Stimulated activated CD4-positive, alpha-beta T cell treated with anti-CD3 and anti-CD28 coated beads, TNF-alpha, amount 100 ng/mL, for 4 hours (primary cell): ENCODE results near the gene RNU6-9.

Source experiments
- DNase-seq, 3 experiments: peaks; one replicate each; pipeline ENCODE4 v3.0.0-alpha.2; 2020; ENCODE audit warnings: low read depth in 3 of 3

RNU6-9 gene

DNA sequence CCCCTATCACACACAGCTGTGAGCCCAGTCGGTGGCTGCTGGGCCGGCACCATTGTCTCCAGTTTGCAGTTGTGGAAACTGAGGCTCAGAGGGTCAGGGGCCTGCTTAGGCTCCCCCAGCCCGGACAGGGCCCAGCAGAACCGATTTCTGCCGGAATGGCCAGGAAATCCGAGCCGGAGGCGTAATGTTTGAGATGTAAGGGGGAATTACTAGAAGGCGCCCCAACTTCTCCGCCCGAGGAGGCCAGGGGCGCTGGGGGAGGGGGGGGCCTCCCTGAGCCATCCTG is 24.8 kb downstream of the RNU6-9 start:
- no peak for DNase-seq

DNA sequence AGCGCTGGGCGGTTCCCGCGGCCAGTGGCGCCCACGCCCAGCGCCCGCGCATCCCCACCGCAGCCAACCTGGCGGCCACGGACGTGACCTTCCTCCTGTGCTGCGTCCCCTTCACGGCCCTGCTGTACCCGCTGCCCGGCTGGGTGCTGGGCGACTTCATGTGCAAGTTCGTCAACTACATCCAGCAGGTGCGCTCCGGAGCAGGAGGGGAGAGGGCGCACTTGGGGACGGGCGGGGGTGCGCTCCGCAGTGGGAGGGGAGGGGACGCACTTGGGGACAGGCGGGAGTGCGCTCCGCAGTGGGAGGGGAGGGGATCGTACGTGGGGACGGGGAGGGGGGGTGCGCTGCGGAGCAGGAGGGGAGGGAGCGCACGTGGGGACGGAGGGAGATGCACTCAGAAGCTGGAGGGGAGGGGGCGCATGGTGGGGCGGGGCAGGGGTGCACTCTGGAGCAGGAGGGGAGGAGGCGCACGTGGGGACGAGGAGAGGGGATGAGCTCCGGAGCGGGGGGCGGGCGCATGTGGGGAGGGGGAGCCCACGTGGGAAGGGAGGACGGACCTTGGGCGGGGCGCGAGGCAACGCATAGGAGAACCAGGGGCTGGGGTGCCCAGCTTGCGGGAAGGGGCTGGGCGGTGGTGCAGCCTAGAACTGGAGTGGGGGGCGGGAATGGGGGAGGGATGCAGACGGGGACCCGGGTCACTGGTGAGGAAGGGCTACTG is 25.4 kb downstream of the RNU6-9 start:
- no peak for DNase-seq

DNA sequence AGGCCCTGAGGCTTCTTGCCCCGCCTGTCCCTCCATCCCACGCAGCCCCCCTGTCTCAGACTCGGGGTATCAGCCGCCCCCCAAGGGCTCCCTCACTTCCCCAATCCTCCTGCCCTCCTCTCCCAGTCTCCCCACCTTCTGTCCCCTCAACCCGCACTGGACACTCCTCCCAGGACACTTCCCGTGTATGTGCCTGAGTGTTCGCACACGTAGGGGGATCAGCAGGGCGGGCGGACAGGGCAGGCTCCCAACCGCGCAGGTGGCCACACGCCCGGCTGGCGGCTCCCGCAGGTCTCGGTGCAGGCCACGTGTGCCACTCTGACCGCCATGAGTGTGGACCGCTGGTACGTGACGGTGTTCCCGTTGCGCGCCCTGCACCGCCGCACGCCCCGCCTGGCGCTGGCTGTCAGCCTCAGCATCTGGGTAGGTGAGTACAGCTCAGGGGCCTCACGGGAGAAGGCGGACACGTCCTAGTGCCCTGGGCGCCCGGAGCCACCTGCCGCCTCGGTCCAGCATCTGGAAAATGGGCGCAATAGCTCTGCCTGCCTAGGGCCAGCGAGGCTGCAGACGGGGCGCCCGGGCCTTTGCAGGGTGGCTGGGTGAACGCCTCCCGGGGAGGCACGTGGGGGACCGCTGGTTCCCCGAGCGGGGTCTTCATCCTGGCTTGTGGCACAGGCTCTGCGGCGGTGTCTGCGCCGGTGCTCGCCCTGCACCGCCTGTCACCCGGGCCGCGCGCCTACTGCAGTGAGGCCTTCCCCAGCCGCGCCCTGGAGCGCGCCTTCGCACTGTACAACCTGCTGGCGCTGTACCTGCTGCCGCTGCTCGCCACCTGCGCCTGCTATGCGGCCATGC is 26.1 kb downstream of the RNU6-9 start:
- DNase-seq, result no peak

DNA sequence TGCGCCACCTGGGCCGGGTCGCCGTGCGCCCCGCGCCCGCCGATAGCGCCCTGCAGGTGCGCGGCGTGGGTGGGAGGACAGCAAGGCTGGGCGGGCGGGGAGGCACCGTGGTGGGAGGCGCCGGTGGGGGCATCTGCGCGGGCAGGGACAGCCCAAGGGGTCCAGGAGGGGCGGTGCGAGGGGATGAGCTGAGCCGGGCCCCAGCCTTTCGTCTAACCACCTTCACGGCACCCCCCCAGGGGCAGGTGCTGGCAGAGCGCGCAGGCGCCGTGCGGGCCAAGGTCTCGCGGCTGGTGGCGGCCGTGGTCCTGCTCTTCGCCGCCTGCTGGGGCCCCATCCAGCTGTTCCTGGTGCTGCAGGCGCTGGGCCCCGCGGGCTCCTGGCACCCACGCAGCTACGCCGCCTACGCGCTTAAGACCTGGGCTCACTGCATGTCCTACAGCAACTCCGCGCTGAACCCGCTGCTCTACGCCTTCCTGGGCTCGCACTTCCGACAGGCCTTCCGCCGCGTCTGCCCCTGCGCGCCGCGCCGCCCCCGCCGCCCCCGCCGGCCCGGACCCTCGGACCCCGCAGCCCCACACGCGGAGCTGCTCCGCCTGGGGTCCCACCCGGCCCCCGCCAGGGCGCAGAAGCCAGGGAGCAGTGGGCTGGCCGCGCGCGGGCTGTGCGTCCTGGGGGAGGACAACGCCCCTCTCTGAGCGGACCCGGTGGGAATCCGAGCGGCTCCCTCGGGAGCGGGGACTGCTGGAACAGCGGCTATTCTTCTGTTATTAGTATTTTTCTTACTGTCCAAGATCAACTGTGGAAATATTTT is 27.0 kb downstream of the RNU6-9 start:
- DNase-seq, result no peak

DNA sequence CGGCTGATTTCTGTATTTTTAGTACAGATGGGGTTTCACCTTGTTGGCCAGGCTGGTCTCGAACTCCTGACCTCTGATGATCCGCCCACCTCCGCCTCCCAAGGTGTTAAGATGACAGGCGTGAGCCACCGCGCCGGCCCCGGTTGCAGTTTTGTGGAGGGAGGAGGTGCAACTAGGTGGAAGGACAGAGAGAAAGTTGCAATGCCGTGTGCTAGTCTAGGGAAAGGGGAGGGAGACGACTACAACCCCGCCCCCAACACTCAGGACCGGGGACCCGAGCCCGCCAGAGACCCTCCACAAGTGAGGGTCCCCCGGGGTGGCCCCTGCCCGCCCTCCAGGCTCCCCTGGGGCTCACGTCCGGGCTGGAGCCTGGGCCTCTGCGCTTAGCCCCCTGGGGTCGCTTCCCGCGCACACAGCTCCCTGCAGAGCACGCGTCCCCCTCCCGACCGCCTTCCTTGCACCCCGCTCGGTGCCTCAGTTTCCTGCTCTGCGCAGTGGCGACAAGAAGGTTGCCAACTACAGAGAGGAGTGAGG is 31.3 kb downstream of the RNU6-9 start:
- no peak for DNase-seq

DNA sequence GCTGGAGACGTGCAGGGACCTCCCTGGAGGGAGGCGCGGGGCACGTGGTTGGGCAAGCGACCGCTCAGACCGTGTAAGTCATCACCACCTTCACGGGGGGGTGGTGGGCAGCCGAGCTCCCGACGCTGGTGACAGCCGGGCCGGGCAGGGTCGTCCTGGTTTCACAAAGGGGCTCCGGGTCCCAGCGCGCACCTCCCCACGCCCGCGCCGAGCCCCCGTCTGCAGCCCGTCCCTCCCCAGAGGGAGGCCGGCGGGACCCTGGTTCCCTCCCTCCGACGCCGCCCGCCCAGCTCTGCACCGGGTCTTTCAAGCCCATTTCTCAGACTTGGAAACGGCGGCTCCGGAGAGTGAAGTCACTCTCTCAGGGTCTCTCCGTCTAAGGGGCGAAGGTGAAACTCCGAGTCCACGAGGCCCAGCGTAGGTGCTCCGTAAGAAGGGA is 31.8 kb downstream of the RNU6-9 start:
- DNase-seq, result no peak

DNA sequence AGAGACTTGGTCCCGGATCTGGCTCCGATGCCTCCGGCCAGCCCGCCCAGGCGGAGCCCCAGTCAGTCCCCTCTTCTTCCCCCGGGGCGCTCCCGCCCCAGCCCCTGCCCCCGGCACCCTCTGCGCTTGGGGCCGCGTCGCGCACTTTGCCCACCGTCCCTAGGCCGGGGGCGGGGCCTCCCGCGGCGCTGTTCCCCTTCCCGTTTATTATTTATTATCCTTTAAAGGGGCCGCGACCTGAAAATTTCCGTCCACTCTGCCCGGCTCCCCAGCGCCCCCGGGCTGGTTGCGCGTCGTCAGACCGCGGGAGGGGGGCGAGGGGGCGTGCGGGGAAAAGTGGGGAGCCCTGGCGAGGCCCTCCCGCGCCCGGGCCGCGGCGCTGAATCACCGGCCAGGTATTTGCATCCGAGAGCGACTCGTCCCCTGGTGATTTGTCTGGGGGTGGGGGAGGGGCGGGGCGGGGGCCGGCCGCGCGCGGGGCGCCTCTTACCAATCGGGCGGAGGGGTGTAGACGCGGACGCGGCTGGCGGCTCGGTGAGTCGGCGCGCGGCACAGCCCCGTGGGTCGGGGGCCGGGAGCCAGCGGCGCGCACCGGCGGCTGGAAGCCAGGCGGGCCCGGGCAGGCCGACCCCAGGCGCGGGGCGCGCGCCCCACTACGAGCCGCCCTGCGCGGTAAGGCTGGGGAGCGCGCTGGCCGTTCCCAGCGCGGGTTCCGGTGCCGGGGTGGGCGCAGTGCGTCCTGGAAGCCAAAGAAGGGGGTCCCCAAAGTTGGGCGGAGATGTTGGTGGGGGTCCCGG is 32.4 kb downstream of the RNU6-9 start, which contains the start of gene ARID3A:
ARID3A (plus strand) TSS at position 510 of the 797 bp plus-strand sequence. CDS start 3,494 bp downstream, outside the sequence.
- peak in 2 of 3 experiments; percentile 58 to 63 for DNase-seq

DNA sequence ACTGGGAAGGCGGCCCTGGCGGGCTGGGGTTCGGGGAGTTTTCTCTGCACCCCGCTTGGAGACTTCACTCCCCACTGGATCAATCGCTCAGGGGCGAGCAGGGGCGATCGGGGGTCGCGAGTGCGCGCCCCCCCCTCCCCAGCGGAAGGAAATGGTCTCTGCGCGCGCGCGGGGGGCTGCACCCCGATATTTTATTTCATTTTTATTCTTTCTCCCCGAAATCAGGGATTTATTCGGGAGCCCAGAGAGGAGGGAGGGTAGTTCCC is 33.0 kb downstream of the RNU6-9 start:
- no peak for DNase-seq

DNA sequence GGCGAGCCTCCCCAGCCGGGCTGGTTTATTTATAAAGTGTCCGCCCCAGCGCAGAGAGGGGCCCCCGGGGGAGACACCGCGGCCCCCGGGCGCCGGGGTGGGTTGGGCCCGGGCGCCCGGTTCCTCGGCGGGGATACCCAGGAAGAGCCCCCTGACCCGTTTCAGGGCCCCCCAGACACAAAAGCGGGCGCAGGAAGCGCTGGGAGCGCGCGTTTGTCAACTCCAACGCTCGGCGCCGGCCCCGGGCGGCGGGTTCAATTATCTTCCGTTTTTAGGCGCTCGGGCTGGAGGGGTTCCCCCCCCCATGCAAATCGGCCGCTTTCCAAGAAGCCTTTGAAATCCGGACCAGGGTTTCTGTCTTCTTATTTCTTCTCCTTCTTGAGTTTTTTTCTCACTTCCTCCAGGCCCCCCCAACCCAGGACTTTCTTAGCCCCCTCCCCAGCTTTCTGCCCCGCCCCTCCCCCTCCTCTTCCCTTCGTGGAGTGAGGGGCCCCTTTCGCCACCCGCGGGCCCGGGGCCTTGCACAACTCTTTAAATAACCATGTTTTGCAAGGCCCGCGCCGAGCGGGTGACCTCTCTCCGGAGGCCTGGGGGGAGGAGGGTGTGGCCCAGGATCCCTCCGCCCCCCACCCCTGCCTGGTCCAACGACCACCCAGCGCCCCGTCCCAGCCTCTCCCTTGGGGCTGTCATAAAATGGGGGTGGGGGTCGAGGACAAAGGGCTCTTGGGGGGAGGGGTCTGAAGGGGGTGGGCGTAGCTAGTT is 33.5 kb downstream of the RNU6-9 start:
- no peak for DNase-seq

DNA sequence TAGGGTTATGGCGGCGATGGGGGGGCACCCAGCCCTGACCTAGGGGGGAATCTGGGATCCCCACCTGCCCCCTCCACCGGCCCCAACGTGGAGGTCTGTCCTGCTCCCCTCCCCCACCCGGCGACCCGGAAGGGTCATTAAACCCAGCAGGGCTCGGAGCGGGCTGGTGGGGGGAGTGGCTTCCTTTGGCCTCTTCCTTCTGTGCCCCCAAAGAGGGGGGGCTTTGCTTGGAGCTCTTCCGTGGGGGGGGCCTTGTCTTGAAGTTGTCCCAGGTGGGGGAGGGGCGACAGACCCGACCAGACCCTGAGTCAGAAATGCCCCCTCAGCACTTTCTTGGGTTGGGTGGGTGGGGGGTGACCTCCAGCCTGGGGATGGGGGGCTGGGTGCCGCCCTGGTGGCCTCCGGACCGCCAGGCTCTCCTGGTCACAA is 34.1 kb downstream of the RNU6-9 start:
- no peak for DNase-seq

DNA sequence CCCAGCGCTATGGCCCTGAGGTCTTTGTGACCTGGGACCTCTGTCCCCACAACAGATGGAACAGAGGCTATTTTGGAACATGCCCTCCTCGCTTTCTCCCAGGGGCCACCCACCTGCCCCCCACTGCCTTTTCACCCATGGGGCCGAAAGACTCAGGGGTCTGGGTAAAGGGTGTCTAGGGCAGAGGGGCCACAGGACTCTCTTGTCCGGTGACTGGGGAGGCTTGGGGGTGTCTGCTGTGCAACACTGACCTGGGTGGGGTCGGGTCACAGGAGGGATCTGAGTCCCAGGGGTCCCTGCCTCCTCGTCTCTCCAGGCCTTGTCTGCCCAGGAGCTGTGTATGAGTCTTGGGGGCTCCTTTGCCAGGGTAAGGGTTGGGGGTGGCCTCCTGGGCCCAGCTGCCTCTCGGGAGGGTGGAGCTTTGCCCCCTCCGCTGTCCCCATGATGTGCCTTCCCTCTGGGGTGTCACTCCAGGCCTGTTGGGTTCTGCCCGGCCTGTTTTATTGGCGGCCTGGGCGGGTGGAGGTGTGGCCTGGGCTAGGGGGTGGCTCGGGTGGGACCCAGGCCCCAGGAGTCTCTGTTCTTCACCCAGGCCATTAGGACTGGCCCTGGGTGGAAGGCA is 34.6 kb downstream of the RNU6-9 start:
- DNase-seq, result no peak

DNA sequence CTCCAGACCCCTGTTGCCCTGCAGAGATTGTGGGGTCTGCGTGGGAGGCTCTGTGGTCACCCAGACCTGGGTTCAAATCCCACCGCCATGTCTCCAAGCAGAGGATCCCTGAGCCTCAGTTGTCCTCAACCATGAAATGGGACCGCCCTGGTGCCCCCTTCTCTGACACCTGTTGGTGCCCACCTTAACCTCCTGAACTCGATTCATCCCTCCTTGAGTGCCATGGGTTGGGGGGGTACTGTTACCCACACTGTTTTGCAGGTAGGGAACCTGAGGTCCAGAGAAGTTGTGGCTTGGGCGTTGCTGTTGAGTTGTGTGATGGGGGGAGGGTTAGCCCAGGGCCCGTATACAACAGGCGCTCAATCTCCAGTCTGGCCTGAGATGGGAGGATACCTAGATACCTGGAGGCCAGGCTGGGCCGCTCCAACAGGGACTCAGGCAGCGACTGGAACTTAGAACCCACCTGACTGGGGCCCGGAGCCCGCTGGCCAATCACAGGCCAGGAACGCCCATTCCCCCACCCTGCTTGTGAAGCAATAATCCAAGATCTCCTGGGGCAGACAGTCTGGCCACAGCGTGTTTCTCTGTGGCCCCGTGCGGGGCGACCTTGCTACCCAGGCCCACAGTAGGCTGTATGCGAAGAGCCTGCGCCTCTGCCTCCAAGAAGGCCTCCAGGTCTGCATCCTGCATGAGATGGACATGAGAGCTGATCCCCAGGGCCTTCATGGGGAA is 35.4 kb downstream of the RNU6-9 start:
- DNase-seq, result no peak

DNA sequence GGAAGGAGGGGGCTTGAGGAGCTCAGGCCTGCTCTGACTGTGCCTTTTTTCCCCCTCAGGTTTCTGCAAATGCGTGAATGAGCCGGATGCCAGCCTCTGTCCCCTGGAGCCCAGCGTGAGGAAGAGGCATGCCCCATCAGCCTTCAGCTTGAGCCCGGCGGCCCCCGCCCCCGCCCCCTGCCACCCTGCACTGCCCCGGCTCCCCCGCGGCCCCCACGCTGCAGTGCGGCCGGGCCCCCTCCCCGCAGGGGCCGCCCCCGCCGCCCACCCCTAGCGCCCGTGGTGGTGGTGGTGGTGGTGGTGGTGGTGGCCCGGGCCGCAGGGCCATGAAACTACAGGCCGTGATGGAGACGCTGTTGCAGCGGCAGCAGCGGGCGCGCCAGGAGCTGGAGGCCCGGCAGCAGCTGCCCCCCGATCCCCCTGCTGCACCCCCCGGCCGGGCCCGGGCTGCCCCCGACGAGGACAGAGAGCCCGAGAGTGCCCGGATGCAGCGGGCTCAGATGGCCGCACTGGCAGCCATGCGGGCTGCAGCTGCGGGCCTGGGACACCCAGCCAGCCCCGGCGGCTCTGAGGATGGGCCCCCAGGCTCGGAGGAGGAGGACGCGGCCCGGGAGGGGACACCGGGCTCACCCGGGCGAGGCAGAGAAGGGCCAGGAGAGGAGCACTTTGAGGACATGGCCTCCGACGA is 36.1 kb downstream of the RNU6-9 start:
- DNase-seq, result no peak

DNA sequence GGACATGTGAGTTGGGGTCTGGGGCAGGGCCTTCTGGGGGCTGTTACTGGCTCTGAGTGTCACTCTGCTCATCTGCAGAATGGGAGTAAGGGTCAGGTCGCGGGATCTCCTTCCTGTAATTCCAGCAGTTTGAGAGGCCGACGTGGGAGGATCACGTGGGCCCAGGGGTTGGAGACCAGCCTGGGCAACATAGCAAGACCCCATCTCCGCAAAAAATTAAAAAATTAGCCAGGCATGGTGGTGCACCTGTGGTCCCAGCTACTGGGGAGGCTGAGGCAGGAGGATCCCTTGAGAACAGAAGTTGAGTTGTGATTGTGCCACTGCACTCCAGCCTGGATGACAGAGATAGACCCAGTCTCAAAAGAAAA is 36.6 kb downstream of the RNU6-9 start:
- DNase-seq, result no peak

DNA sequence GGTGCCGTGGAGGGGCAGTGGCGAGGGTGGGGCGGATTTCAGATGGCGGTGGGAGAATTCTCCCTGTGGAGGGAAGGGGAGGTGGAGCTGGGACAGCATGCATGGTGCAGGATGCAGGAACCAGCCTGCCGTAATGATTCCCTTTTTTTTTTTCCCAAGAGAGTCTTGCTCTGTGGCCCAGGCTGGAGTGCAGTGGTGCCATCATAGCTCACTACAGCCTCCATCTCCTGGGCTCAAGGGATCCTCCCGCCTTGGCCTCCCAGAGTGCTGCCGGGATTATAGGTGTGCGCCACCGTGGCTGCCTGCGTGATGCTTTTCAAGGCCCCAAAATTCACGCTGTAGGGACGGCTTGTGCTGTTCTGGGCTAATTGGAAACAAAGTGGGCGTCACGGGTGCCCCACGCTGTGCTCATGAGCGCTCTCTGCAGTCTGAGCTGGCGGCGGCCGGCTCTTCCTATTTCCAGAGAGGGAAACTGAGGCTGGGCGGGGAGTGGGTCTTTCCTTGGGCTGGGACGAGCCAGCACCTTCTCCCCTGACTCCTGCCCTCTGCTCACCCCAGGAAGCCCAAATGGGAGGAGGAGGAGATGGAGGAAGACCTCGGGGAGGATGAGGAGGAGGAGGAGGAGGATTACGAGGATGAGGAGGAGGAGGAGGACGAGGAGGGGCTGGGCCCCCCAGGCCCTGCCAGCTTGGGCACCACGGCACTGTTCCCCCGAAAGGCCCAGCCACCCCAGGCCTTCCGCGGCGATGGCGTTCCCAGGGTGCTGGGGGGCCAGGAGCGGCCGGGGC is 38.8 kb downstream of the RNU6-9 start:
- no peak for DNase-seq

DNA sequence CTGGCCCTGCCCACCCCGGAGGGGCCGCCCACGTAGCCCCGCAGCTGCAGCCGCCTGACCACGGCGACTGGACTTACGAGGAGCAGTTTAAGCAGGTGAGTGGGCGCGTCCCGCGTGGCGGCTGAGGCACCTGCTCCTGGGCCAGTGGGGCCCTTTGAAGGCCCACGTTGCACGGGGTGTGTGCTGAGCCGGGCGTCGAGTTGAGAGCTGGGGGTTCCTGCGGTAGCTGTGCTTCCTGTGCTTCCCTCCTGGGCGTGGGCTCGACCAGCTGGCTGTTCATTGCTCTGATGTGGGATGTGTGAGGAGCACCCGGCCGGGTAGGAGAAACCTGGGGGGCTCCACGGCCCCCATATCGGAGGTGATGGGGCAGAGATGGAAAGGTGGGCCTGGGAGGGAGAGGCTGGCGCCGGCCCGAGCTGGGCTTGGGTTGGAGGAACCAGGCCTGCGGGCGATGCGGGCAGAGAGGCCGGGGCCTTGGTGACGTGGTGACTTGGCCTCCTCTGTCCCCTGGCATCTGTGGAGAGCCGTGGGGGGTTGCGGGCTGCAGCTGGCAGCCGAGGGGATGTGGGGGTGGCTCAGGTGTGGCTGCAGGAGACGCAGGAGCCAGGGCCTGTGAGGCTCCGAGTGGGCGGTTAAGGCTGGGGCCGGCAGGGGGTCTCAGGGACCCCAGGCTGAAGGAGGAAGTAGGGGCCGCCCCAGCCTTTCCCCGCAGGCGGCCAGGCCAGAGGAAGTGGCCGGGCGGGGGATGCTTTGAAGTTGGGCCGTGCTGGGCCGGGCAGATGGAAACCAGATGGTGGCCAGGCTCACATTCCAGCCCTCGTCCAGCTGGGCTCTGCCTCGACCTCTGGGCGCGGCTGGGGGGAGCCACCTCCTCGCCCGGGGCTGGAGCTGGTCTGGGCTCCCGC is 39.6 kb downstream of the RNU6-9 start:
- DNase-seq, result no peak

DNA sequence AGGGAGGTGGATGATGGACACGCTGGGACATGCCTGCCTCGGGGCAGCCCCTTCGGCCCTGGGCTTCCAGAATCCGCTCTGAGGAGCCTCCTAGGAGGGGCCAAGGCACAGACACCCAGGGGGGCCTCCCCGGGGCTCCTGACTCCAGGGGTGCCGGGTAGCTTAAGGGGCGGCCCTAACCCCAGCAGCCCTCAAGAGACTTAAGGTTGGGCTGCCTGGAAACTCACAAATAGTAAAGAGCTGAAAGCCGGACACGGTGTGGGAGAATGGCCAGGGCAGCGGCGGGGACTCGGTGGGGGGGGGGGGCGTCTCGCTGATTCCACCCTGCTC is 40.2 kb downstream of the RNU6-9 start:
- no peak for DNase-seq
